ENCODE data around the gene UTF1.

UTF1 gene, protein sequence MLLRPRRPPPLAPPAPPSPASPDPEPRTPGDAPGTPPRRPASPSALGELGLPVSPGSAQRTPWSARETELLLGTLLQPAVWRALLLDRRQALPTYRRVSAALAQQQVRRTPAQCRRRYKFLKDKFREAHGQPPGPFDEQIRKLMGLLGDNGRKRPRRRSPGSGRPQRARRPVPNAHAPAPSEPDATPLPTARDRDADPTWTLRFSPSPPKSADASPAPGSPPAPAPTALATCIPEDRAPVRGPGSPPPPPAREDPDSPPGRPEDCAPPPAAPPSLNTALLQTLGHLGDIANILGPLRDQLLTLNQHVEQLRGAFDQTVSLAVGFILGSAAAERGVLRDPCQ

DNA sequence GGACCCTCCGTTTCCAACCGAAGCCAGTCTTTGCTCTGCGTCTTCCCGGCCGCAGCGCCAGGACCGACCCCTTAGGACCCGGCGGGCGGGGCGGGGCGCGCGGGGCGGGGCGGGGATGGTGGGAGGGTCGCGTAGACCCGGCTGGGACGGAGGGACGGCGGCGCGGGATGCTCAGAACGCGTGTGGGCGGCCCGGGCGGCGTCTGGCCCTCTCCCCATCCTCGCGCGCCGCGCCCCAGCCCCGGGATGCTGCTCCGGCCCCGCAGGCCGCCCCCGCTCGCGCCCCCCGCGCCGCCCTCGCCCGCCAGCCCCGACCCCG is at the start of gene UTF1:
Gene UTF1, plus strand, starts transcription at position 174 of the 318 bp plus-strand sequence. Its CDS starts 72 bp downstream, at position 246.
- no peak for DNase-seq (ENCODE audit: low read depth in 2 of 2)

DNA sequence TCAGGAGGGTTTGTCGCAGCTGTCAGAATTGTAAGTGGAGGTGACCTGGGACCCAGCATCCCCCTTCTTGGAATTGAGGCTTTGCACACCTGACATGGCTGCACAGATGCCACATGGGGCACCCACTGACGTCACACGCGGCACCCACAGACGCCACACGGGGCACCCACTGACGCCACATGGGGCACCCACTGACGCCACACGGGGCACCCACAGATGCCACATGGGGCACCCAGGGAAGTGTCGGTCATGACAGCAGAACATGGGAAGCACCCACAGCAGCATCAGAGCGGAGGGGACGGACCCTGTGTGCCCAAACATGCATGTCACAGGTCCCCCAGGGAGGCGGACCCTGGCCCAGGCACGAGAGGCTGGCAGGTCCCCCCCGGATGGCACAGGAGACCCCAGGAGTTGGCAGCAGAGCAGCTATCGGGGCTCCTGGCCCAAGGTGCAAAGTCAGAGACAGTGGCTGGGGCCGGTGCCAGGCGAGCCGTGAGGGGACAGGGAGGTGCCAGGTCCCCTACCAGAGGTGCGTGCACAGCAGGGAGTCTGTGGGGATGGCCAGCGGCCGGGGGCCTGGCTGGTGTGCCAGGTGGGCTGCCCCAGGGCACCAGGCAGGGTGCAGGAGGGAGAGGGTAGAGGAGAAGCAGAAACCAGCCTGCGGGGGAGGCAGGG is 48.9 kb upstream of the UTF1 start:
- no peak for DNase-seq (ENCODE audit: low read depth in 2 of 2)

DNA sequence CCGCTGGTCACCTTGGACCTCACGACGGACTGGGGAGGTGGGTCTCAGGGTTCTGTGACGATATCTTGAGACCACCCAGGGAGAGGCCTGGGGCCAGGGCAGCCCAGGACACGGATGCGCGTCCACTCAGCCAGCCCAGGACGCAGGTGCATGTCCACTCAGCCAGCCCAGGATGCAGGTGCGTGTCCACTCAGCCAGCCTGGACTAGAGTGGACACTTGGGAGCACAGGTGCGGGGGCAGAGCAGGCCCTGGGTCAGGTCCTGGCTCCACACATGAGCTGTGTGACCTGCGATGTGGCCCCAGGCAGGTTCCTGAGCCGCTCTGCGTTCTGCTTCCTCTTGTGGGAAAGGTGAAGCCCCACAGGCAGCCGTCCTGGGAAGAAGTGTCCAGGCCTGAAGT is 47.8 kb upstream of the UTF1 start:
- no peak for DNase-seq (ENCODE audit: low read depth in 2 of 2)

DNA sequence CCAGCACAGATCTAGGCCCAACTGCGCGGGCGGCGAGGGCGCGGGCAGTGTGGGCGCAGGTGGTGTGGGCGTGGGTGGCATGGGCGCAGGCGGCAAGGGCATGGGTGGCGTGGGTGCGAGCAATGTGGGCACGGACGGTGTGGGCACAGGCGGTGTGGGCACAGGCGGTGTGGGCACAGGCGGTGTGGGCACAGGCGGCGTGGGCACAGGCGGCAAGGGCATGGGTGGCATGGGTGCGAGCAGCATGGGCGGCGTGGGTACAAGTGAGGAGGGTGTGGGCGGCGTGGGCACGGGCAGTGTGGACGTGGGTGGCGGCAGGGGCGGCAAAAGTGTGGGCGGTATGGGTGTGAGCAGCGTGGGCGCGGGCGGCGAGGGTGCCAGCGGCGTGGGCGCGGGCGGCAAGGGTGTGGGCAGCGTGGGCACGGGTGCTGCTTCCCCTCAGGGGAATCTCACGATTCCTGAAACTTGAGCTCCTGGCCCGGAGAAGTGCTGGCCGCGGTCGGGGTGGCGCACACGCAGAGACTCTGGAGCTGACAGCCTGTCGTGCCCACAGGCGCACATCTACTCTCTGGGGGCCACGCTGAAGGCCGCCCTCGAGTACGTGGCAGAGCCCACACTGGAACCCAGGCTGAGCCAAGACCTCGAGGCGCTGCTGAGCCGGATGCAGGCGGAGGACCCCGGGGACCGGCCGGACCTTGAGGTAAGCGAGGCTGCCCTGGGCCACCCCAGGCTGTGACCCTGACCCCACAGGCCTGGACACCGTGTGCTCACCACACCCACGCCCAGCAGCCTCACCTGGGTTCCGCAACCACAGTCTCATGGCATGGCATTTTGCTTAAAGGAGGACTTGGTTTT is 47.0 kb upstream of the UTF1 start:
- no peak for DNase-seq (ENCODE audit: low read depth in 2 of 2)

DNA sequence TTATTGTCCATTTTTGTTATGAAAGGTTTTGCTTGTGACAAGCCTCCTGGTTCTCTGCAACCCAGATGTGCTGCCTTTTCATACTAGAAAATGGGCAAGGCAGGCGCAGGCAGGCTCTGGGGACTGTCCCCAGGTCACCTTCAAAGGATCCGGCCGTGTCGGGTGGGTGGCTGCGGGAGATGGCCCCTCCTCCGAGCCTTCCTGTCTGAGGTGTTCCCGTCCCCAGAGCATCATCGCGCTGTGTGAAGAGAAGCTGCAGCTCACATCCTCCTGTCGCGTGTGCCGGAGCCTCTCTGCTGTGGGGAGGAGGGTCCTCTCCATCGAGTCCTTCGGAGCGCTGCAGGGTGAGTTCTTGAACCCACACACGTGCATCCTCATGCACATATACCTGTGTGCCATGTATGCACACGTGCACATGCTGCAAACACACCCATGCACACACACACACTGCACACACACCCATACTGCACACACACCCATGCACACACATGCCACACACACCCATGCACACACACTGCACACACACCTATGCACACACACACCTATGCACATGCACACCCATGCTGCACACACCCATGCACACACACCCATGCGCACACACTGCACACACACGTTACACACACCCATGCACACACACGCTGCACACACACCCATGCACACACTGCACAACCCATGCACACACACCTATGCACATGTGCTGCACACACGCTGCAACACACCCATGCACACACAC is 46.2 kb upstream of the UTF1 start:
- no peak for DNase-seq (ENCODE audit: low read depth in 2 of 2)

DNA sequence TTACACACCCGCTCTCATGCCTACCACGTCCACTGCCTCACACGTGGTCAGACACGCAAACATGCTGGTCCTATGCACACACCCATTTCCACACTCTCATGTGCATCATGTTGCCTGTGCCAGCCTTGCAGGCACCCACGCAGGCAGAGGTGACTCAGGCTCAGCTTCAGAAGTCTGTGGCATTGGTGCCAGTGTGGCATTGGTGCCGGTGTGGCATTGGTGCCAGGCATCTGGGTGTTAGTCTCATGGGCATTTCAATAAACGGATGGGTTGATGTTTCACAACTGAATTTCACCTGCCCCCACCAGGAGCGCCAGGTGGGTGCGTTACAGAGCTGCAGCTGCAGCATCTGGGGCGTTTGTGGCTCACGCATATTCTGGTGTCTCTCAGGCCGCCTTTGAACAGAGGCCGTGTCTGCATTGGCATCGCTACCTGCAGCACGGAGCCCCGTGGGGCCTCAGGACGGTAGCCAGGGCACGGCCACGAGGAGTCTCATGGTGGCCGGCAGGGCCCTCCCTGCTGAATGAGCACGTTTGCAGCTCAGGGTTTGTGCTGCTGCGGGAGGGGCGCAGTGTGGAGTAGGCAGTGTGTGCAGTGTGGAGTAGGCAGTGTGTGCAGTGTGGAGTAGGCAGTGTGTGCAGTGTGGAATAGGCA is 45.3 kb upstream of the UTF1 start:
- DNase-seq (ENCODE audit: low read depth in 2 of 2): no peak

DNA sequence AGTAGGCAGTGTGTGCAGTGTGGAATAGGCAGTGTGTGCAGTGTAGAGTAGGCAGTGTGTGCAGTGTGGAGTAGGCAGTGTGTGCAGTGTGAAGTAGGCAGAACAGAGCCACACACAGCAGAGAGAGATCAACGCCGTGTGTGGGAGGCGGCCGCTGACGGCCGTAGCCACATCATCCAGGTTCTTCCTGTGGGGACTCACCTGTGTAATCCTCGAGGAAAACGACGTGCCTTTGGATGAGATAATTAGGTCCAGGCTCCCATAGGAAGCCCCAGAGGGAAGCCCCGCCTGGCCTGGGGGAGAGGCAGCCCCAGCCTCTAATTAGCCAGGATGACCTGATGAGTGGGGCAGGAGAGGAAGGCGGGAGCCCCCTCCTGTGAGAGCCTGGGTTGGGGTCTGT is 44.6 kb upstream of the UTF1 start:
- DNase-seq (ENCODE audit: low read depth in 2 of 2): no peak

DNA sequence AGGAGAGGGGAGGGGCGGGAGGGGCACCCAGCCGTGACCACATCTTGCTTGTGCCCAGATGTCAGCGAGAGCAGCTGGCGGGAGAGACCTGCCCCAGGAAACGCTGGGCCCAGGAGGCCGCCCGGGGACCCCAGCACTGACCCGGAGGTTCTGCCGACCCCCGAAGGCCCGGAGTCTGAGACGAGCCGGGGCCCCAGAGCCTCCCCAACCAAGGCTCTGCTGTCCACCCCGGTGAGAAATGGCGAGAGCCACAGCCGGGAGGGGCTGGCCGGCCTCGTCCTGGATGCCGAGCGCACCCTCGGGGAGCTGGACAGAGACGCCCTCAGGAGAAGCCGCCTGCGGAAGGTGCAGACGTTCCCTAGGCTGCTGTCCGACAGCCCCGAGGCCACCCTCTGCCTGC is 44.1 kb upstream of the UTF1 start:
- DNase-seq (ENCODE audit: low read depth in 2 of 2): no peak

DNA sequence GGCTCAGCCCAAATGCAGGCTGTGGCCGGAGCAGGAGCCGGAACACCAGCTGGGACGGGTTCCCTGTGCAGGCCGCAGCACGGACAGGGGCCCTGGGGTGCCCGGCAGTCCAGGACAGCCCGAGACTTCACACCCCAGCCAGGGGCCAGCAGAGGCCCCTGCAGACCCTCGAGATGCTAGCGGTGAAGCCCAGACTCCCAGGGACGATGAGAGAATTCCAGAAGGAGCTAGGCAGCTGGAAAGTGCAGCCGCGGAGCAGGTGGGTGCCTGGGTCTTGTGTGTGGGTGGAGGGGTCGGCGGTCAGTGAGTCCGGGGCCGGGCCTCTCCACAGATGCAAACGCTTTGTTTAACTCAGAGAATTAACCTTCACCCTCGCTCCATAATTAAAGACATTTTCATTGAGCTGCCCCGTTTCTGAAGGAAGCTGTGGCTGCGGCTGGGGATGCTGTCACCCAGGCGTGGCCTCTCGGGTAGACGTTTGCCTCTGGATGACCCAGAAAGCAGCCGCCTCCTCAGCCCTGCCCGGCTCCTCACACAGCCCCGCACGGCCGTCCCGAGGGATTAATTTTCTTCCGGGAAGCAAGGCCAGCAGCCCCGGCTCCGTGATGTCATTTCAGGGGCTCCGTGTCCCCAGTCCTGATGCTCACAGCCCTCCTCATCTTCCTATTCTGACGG is 43.5 kb upstream of the UTF1 start:
- no peak for DNase-seq (ENCODE audit: low read depth in 2 of 2)

DNA sequence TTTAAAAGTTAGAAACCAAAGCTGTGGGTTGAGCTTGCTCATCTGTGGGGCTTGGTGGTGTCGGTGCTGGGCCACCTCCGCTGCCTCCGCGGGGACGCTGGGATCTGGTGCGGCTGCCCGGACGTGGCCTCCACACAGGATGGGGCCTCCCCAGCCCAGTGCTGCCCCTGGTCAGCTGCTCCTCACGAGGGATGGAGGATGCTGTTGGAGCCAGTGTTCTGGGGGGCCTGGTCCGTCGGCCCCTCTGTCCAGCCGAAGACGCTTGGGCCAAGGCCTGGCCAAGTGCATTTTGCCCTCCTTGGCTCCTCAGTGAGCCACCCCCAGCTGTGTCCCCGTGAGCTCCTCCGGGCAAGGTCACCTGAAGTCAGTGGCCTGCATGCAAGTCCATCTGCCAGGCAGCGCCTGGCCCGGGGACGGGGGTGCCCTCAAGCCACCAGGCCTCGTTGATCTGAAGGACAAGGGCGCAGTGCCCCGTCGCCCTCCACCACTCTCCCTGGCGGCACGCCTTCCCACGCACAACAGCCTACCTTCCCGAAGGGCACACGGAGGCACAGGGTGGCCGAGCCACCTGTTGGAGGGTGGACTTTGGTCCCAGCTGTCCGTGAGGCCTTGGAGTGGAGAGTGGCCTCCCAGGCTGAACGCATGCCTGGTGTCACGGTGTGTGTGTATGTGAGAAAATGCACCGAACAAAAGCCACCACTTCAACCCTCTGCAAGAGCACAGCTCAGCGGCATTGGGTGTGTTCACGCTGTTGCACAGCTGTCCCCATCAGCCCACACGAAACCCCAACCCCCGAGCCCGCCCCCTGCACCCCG is 42.7 kb upstream of the UTF1 start:
- DNase-seq (ENCODE audit: low read depth in 2 of 2): no peak

DNA sequence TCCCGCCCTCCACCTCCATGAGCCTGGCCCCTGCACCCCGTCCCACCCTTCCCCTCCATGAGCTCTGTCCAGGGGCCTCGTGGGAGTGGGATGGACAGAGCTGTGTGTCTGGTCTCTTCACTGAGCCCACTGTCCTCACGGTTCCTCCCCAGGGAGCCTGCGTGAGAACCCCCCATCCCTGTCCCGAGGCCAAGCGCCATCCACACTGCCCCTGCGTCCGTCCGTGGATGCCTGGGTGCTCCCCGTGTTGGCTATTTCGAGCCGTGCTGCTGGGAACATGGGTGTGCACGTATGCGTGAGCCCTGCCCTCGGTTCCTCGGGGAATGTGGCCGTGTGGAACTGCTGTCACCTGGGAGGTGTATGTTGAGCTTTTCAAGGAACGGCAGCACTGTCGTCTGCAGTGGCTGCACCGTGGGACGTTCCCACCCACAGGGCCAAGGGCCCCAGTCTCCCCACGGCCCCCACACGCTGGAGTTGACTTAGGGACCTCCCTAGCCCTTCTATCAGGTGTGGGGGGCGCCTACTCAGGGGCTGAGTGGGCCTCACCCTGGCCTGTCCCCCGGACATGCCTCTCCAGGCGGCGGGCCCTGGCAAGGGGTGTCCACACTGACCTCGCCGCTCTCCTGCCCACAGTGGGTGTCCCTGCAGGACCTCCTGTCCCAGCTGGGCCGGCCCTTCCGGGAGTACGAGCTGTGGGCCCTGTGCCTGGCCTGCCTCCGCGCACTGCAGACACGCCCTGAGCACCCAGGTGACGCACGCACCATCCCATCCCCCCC is 41.9 kb upstream of the UTF1 start:
- no peak for DNase-seq (ENCODE audit: low read depth in 2 of 2)

DNA sequence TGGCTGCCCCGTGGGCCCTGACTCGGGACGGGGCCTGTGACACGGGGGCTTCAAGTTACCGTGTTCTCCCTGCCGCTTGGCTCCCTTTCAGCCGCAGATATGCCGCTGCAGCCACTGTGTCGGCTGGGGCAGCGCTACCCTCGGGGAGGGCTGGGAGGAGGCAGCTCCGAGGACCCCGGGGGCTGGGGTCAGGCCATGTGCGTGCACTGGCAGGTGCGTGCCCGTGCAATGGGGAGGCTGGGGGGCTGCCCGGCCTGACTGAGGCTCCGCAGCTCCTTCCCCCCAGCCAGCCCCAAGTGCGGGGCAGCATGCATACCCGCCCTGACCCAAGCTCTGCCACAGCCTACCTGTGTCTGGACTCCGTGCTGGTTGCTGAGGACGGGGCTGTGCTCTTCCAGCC is 40.8 kb upstream of the UTF1 start:
- DNase-seq (ENCODE audit: low read depth in 2 of 2): no peak

DNA sequence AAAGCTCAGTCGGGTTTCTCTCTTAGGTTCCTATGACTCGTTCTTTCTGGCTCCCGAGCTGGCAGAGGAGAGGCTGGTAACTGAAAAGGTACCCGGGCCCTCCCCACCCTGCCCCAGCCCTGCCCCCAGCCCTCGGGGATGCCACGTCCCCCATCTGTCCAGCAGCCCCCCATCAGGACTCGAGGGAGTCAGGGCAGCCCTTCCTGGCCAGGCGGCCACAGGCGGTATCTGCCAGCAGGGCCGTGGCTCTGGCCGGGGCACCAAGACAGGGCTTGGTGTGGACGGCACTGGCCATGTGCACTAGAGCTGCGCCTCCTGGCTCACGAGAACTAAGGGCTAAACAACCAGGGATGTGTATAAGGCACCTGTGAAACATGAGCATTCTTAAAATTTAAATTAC is 40.3 kb upstream of the UTF1 start:
- DNase-seq (ENCODE audit: low read depth in 2 of 2): no peak

DNA sequence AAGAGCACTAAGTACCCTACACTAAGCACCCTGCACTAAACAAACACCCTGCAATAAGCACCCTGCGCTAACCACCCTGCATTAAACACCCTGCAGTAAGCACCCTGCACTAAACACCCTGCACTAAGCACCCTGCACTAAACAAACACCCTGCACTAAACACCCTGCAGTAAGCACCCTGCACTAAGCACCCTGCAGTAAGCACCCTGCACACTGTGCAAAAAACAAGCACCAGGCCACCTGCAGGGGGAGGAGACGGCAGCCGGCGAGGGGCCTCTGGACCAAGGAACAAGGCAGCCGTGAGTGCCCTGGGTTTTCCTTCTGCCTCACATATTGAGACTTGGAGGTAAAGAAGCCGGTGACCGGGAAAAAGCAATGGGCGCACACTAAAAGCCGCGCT is 39.8 kb upstream of the UTF1 start:
- DNase-seq (ENCODE audit: low read depth in 2 of 2): no peak

DNA sequence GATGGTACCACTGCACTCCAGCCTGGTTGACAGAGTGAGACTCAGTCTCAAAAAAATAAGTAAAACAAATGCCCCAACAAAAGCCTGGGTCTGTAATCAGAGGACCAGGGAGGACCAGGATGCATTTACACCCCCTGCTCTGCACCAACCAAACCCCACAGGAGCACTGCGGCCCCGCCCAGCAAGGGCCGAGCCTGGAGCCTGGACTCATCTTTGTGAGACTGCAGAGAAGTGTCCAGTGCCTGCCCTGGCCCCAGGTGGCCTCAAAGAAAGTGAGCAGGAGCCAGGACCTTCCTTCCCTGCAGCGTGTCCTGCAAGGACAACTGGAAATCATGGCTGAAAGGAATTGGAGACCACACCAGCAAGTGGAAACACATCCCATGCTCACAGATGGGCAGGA is 38.4 kb upstream of the UTF1 start:
- DNase-seq (ENCODE audit: low read depth in 2 of 2): no peak

DNA sequence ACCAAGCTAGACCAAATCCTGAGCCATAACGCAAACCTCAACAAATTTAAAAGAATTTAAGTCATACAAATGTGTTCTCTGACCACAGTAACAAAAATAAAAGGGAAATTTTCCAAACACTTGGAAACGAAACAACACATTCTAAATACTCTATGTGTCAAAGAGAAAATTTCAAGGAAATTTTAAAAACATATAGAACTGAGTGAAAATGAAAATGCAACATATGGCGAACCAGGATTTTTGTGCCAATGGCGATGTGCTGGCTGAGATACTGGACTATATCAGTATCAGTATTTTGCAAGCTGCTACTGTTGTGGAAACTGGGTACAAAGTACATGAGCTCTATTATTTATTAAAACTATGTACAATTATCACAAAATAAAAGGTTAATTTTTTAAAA is 35.9 kb upstream of the UTF1 start:
- no peak for DNase-seq (ENCODE audit: low read depth in 2 of 2)

DNA sequence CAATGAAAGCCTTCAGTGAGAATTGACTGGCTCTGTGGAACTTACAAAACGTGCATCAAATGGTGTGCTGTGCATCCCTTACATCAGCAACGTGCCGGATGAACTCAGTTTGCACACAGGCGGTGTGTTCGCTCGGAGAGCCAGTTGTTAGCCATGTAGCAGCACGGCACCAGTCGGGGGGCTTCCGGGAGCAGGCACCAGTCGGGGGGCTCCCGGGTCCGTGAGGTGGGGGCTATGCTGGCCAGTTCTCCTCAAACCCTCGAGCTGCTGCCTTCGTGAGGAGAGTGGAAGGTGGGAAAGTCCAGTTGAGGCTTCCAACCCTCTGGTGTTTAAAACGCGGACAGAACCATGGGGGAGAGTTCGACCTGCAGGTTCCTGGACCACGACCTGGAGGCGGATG is 34.9 kb upstream of the UTF1 start:
- no peak for DNase-seq (ENCODE audit: low read depth in 2 of 2)

DNA sequence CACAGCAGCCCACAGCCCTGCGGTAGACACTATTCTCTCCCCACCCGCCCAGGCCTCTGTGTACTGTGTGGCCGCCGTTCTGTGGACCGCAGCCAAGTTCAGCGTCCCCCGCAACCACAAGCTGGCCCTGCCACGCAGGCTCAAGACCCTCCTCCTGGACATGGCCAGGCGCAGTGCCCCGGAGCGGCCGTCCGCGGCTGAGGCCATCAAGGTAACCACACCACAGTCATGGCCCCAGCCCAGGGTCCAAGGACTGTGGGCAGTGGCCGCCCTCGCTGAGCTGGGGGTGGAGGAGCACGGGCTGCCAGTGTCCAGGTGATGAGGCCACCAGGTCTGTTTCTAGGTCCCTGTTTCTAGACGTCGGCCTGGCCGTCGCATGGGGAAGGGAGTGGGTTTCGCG is 34.4 kb upstream of the UTF1 start:
- no peak for DNase-seq (ENCODE audit: low read depth in 2 of 2)

DNA sequence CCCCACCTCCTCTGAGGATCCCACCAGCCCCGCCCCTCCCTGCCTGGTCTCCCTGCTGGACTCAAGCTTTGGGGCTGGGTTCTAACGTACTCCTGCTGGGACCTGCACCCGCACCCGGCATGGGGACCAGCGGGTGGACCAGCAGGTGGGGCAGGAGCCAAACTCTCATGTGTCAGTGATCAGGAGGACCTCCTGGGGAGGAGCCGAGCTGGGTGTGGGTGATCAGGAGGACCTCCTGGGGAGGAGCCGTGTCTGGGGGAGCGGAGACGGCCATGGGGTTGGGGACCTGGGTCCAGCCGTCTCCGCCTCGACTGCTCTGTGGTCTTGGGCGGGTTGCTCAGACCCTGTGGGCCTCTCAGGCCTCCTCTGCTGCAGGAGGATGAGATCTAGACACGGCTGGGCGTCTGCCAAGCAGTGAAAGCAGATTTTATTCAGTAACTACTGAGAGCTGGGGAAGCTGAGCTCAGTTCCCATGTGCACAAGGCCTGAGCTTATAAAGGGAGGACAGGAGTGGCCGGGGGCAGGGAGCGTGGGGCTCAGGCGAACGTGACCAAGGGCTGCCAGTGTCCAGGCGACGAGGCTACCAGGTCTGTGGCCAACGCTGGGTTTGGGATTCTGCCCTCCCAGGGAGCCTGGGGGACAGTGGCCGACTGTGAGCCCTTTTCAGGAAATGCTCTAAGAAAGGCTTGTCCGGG is 33.6 kb upstream of the UTF1 start:
- DNase-seq (ENCODE audit: low read depth in 2 of 2): no peak
